HepG2 (cell line): ENCODE measurements around the gene PARN. TPM values are rescaled to one million over a fixed set of nuclear protein-coding genes. Genes with fewer than 3 reads are reported as not detected.

ENCODE experiments used
- FUBP1 ChIP-seq: sonication (generic); formaldehyde crosslinking; IDR thresholded peaks from 2 replicates; pipeline ENCODE4 v1.5.1; 2020; ENCODE audit warnings: missing genetic modification reagents, mild to moderate bottlenecking, borderline replicate concordance
- KDM5A ChIP-seq: fragments of 200-600 bp; sonication (generic); IDR thresholded peaks from 2 replicates; pipeline ENCODE4 v1.7.0; 2018; ENCODE audit warnings: antibody characterized with exemption, mild to moderate bottlenecking, low read length, borderline replicate concordance
- MIER3 ChIP-seq: IDR thresholded peaks from 2 replicates; pipeline ENCODE4 v1.6.1; 2016; ENCODE audit warnings: missing compliant biosample characterization, borderline replicate concordance
- MLX ChIP-seq: IDR thresholded peaks from 2 replicates; pipeline ENCODE4 v1.6.1; 2016
- SCMH1 ChIP-seq: sonication (generic); formaldehyde crosslinking; IDR thresholded peaks from 2 replicates; pipeline ENCODE4 v1.9.0; 2021; ENCODE audit warnings: missing genetic modification reagents, mild to moderate bottlenecking, borderline replicate concordance
- TAF1 ChIP-seq: sonication (generic); formaldehyde crosslinking; IDR thresholded peaks from 2 replicates; pipeline ENCODE4 v1.4.0; 2020; ENCODE audit warnings: missing genetic modification reagents
- ZNF251 ChIP-seq: sonication (generic); formaldehyde crosslinking; IDR thresholded peaks from 2 replicates; pipeline ENCODE4 v1.9.0; 2021; ENCODE audit warnings: mild to moderate bottlenecking, missing genetic modification reagents
- ZNF318 ChIP-seq: sonication (generic); formaldehyde crosslinking; IDR thresholded peaks from 2 replicates; pipeline ENCODE4 v1.4.0; 2020; ENCODE audit warnings: mild to moderate bottlenecking, missing genetic modification reagents
- ZSCAN22 ChIP-seq: sonication (generic); formaldehyde crosslinking; IDR thresholded peaks from 2 replicates; pipeline ENCODE4 v1.4.0; 2020; ENCODE audit warnings: mild to moderate bottlenecking, missing genetic modification reagents
- polyA plus RNA-seq, 8 experiments: library from polyadenylated mRNA; depleted of rRNA in 3 of 8; stranded (reverse) in 7 of 8; unstranded in 1 of 8; fragments of >200 nt; fragmentation: Illumina TruSeq in 4 of 8; extraction: Trizol in 4 of 8; gene quantifications; 2 replicates each; pipeline versions ENCODE4 v1.2.1 to v1.2.3, GENCODE V29; 2011 to 2016; ENCODE audit warnings: low read depth in 4 of 8, missing spikeins in 1 of 8, mixed read lengths in 1 of 8; ENCODE audit not compliant: insufficient read depth in 1 of 8
- total RNA-seq, 5 experiments: library from RNA; depleted of rRNA; stranded (reverse); fragments of >200 nt; fragmentation: Illumina TruSeq; extraction: Trizol; gene quantifications; 2 replicates each; pipeline ENCODE4 v1.2.3, GENCODE V29; 2016; ENCODE audit warnings: low read depth in 1 of 5
- TF ChIP-seq, protein P1 (sequence below): sonication (generic); formaldehyde crosslinking; IDR thresholded peaks from 2 replicates; pipeline ENCODE4 v1.4.0; 2020; ENCODE audit warnings: missing genetic modification reagents
- TF ChIP-seq, protein P2 (sequence below): sonication (generic); formaldehyde crosslinking; IDR thresholded peaks from 2 replicates; pipeline ENCODE4 v1.4.0; 2020; ENCODE audit warnings: missing genetic modification reagents, borderline replicate concordance

The PARN gene
- total and polyA plus RNA-seq, 2 of the 13 experiments (the other 11 are each of a cell fraction or from before 2014, with no cell fraction given): 13.3 to 47.6 TPM

GRCh38 chr16:14400285-14400977, 229.6 kb downstream of the PARN start (continued):
- TF ChIP-seq ZNF318 (CRISPR knock-in tag) (0 out of 2 replicates have a peak, but pooled peaks have one; percentile 73), ZNF251 (CRISPR knock-in tag) (no peak), SCMH1 (CRISPR knock-in tag) (no peak), FUBP1 (CRISPR knock-in tag) (0 out of 2 replicates have a peak, but pooled peaks have one; percentile 53), TAF1 (CRISPR knock-in tag) (0 out of 2 replicates have a peak, but pooled peaks have one; percentile 4), MLX (CRISPR knock-in tag) (no peak), ZSCAN22 (CRISPR knock-in tag) (0 out of 2 replicates have a peak, but pooled peaks have one; percentile 31), MIER3 (no peak), KDM5A (no peak)
- TF ChIP-seq, protein P1, sequence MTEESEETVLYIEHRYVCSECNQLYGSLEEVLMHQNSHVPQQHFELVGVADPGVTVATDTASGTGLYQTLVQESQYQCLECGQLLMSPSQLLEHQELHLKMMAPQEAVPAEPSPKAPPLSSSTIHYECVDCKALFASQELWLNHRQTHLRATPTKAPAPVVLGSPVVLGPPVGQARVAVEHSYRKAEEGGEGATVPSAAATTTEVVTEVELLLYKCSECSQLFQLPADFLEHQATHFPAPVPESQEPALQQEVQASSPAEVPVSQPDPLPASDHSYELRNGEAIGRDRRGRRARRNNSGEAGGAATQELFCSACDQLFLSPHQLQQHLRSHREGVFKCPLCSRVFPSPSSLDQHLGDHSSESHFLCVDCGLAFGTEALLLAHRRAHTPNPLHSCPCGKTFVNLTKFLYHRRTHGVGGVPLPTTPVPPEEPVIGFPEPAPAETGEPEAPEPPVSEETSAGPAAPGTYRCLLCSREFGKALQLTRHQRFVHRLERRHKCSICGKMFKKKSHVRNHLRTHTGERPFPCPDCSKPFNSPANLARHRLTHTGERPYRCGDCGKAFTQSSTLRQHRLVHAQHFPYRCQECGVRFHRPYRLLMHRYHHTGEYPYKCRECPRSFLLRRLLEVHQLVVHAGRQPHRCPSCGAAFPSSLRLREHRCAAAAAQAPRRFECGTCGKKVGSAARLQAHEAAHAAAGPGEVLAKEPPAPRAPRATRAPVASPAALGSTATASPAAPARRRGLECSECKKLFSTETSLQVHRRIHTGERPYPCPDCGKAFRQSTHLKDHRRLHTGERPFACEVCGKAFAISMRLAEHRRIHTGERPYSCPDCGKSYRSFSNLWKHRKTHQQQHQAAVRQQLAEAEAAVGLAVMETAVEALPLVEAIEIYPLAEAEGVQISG (CRISPR knock-in tag): no peak; the same call in 1 of the 2 replicates
- TF ChIP-seq, protein P2, sequence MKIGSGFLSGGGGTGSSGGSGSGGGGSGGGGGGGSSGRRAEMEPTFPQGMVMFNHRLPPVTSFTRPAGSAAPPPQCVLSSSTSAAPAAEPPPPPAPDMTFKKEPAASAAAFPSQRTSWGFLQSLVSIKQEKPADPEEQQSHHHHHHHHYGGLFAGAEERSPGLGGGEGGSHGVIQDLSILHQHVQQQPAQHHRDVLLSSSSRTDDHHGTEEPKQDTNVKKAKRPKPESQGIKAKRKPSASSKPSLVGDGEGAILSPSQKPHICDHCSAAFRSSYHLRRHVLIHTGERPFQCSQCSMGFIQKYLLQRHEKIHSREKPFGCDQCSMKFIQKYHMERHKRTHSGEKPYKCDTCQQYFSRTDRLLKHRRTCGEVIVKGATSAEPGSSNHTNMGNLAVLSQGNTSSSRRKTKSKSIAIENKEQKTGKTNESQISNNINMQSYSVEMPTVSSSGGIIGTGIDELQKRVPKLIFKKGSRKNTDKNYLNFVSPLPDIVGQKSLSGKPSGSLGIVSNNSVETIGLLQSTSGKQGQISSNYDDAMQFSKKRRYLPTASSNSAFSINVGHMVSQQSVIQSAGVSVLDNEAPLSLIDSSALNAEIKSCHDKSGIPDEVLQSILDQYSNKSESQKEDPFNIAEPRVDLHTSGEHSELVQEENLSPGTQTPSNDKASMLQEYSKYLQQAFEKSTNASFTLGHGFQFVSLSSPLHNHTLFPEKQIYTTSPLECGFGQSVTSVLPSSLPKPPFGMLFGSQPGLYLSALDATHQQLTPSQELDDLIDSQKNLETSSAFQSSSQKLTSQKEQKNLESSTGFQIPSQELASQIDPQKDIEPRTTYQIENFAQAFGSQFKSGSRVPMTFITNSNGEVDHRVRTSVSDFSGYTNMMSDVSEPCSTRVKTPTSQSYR (CRISPR knock-in tag): peak; percentile 54; the same call in 1 of the 2 replicates
